HG02678 (cell line): ENCODE data around the gene RPL39.
A peak's percentile ranks its signal among the peaks of the same experiment; 100 is the strongest.
"Not testable (repeated sequence)": the region's sequence is repeated elsewhere in the genome, so short reads cannot be mapped to it uniquely, and the experiment has no call there.

ENCODE experiments used
- ATAC-seq: cut with Tn5 transposase; IDR thresholded peaks from one replicate; pipeline ENCODE4 v1.9.1; 2021; ENCODE audit warnings: mild to moderate bottlenecking, moderate library complexity; ENCODE audit not compliant: unreplicated experiment

RPL39 gene

DNA sequence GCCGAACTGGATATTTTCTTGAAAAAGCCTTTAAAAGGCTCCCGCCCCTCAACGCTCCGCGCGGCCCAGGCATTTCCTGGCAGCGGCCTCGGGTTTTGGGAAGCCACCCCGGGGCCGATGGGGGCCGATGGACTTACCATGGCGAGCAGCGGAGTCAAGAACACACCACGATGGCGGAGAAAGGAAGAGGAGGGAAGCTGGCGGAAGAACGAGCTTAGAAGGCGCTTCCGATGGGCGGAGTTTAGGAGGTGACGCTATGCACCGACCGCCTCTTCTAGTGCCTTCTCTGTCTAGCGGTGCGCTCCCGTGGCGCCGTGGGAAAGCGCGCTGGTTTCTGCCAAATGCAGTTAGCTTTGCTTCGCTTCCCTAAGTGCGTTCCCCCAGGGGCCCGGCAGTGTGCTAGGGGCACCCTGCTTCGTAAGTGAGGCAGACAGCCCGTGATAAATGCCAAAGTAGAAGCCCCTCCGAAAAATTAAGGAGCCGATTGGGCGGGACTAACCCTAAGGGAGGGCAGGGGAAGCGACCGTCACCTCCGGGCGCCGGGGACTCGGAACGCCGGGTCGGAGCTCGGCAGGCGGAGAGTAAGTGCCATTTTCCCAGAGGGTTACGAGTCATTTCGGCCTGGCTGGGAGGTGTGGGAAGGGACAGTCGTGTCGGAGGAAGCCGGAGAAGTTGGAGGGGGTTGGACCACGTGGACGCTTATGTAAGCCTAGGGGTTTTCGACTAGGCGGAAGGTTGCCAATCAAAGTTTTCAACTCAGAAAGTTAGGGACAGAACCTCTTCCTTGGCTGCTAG, at the start of gene RPL39:
Gene RPL39, minus strand, starts transcription at position 194 of the 795 bp plus-strand sequence. Its CDS starts 54 bp downstream, at position 140.
- peak; percentile 93 for ATAC-seq

- no peak for ATAC-seq
Measured at GRCh38 chrX:119833905-119834304, 42.5 kb upstream of the RPL39 start.

DNA sequence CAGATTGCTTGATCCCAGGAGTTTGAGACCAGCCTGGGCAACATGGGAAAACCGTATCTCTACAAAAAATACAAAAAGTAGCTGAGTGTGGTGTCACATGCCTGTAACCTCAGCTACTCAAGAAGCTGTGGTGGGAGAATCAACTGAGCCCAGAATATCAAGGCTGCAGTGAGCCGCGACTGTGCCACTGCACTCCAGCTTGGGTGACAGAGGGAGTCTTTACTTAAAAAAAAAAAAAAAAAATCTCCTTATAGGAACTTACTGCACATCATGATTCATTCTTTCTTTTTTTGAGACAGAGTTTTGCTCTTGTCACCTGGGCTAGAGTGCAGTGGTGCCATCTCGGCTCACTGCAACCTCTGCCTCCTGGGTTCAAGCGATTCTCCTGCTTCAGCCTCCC, 37.0 kb upstream of the RPL39 start:
- no peak for ATAC-seq

DNA sequence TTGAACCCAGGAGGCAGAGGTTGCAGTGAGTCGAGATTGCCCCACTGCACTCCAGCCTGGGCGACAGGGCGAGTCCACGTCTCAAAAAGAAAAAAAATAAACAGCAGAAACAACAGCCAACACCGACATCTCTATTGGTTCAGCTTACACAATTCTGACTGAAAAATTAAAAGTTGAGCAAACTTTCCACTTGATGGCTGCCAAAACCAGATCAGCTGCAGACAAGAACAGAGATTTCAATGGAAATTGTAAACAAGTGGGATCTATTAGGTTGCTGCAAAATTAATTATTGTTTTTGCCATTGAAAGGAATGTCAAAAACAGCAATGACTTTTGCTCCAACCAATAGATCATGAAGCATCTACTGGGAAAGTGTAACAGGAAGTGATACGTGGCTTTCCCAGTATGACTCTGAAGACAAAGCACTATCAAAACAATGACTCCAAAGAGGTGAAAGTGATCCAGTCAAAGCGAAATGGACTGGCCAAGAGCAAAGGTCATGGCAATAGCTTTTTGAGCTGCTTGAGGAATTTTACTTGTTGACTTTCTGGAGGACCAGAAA, 35.0 kb upstream of the RPL39 start:
- ATAC-seq: no peak

DNA sequence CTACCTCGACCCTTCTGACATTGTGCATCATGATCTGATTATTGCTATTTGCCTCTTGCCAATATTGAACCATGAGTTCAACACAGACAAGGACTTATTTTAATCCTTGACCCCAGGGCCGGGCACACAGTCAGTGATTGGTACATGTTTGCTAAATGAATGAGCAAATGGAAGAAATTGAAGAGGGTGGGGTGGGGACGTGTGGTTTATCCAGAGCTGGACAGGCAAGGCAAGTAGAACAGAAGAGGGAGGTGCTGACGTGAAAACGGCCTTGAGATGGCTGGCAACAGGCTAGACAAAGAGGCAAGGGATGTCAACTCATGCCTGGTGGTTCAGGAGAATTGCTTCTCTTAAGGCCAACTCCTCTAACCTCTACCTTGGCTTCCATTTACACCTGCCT, 32.8 kb upstream of the RPL39 start:
- not testable (repeated sequence) for ATAC-seq

- peak; percentile 96 for ATAC-seq
Measured at GRCh38 chrX:119821703-119822102, 30.3 kb upstream of the RPL39 start.

GRCh38 chrX:119817130-119817690, 25.8 kb upstream of the RPL39 start:
- no peak for ATAC-seq

DNA sequence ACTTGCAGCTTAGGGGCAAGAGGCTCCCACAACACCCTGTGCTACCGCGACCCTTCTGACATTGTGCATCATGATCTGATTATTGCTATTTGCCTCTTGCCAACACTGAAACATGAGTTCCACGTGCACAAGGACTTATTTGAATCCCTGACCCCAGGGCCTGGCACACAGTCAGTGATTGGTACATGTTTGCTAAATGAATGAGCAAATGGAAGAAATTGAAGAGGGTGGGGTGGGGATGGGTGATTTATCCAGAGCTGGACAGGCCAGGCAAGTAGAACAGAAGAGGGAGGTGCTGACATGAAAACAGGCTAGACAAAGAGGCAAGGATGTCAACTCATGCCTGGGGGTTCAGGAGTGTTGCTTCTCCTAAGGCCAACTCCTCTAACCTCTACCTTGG, 24.9 kb upstream of the RPL39 start:
- ATAC-seq: no peak

DNA sequence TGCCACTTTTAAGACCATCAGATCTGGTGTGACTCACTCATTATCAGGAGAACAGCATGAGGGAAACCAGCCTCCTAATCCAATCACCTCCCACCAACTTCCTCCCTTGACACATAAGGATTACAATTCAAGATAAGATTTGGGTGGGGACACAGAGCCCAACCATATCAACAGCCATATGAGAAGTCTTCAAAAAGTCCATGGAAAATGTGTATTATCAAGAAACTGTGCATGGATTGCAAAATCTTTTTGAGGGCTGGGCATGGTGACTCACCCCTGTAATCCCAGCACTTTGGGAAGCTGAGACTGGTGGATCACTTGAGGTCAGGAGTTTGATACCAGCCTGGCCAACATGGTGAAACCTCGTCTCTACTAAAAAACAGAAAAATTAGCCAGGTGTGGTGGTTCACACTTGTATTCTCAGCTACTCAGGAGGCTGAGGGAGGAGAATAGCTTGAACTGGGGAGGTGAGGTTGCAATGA, 17.8 kb upstream of the RPL39 start:
- ATAC-seq: no peak

- ATAC-seq: not testable (repeated sequence)
Measured at GRCh38 chrX:119808461-119808860, 17.0 kb upstream of the RPL39 start.

GRCh38 chrX:119802546-119802945, 11.1 kb upstream of the RPL39 start:
- no peak for ATAC-seq

GRCh38 chrX:119801253-119802221, 10.1 kb upstream of the RPL39 start:
- no peak for ATAC-seq

DNA sequence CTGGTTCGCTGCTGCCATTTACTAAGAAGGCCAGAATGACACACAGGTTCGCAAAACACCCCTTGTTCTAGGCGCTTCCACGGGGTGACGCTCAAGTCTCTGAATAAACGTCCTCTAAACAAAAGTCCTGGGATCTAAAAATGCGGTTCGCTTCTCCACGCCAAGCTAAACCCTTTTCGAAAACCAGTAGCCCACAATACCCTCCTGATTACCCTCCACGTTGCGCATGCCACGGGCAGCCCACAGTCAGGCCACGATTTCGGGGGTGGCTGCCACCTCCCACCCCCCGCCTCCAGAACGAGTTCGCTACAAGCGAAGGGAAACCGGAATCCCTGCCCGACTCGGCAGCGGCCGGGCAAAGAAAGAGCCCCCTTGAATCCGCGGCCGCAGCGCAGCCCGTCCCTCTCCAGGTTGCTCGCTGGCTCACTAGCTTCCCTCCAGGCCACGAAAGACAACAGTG, 423 bp downstream of the RPL39 start:
- peak; percentile 22 for ATAC-seq

DNA sequence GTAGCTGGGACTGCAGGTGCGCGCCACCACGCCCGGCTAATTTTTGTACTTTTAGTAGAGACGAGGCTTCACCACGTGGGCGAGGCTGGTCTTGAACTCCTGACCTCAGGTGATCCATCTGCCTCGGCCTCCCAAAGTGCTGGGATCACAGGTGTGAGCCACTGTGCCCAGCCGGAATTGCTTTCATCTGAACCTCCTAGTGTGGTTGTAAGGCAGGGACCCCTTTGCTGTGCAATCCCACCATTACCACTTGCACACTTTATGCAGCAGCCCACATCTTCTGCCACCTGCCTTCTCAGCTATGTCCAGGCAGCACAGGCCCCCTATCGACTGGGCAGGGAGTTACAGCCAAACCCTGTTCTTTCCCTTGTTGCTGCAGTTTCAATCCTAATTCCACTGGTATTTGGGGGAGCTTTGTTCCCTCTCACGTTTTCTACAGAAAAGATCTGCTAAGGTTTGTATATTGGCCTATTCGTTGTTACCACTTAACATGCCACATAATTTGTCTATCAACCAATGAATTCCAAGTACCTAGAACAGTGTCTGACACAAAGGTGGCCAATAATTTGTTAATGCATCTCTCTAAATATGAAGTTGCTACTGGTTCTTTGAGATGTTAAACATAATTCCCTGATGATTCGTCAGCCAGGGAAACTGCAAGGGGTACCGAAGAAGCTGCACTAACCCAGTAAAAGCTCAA, 6.5 kb downstream of the RPL39 start:
- ATAC-seq: no peak

- no peak for ATAC-seq
Measured at GRCh38 chrX:119783026-119783425, 8.4 kb downstream of the RPL39 start.

DNA sequence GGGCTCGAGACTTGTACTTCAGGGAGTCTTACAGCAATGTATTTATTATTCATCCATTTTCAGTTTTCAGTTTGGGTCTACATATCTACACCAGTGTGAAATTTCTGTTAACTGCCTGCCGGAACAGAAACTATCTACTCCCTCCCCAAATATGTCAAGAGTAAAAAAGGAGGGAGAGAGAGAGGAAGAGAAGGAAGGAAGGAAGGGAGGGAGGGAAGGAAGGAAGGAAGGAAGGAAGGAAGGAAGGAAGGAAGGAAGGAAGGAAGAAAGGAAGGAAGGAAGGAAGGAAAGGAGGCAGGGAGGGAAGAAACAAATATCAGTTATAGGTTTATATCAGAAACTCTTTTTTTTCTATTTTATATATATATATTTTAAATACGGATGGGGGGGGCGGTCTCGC, 12.6 kb downstream of the RPL39 start:
- no peak for ATAC-seq

DNA sequence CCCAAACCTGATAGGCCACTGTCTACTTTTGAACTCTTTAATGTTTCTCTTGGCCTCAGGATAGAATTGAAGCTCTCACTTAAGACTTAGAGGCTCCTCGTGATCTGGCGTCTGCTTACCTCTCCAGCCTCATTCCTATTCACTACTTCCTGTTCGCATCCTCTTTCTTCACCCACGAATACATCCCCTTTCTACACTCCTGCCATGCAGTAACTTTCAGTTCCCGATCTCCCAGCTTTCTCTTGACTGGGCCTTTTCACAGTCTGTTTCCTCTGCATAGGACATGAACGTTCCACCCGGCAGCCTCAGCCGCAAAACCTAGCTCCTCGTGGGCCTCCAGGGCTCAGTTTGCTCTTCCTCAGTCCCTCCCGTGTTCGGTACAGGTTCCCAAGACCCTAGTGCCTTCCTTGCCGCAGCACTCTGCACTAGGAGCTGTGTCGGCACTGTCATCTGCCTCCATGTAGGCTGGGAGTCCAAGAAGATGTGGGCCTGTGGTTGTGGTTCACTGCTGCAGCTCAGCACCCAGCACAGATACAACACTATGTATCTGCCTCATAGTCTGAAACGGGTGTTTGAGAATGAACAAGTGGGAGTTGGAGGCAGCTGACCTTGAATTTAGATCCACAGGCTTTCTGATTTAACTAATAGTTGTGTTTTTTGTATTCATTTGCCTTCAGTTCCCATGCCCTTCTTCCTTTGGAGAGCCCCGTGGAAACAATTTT, 15.8 kb downstream of the RPL39 start:
- ATAC-seq: no peak

DNA sequence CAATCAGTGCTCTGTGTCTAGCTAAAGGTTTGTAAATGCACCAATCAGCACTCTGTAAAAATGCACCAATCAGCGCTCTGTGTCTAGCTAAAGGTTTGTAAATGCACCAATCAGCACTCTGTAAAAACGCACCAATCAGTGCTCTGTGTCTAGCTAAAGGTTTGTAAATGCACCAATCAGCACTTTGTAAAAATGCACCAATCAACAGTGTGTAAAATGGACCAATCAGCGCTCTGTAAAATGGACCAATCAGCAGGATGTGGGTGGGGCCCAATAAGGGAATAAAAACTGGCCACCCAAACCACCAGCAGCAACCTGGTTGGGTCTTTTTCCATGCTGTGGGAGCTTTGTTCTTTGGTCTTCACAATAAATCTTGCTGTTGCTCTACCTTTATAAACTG, 22.0 kb downstream of the RPL39 start:
- ATAC-seq: not testable (repeated sequence)

DNA sequence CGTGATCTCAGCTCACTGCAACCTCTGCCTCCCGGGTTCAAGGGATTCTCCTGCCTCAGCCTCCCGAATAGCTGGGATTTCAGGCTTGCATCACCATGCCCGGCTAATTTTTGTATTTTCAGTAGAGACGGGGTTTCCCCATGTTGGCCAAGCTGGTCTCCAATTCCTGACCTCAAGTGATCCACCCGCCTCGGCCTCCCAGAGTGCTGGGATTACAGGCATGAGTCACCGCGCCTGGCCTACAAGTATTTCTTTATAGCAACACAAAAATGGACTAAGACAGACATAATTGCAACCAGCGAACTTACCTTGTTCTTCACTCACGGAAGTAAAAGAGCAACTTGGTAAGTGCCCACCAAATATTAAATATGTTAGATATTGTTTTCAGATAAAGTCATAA, 23.0 kb downstream of the RPL39 start:
- ATAC-seq: not testable (repeated sequence)
